Suprapubic skin (tissue), 4 donors: ENCODE measurements around the gene CCDC92B.

Source experiments
- EP300 ChIP-seq: sonication (generic); formaldehyde crosslinking; IDR thresholded peaks from one replicate; pipeline ENCODE4 v1.6.1; 2017; ENCODE audit warnings: antibody characterized with exemption
- POLR2A ChIP-seq, 2 donors: fragments of 450-650 bp; IDR thresholded peaks; one replicate each; pipeline ENCODE4 v1.6.1; 2017; ENCODE audit warnings: antibody characterized with exemption in 2 of 2, mild to moderate bottlenecking in 2 of 2, moderate library complexity in 2 of 2
- POLR2AphosphoS5 ChIP-seq, 3 donors: sonication (generic); formaldehyde crosslinking; IDR thresholded peaks; one replicate each; pipeline ENCODE4 v1.6.1; 2017; ENCODE audit warnings: antibody characterized with exemption in 3 of 3
- TF ChIP-seq, protein P1 (sequence below), 2 donors: fragments of 200-600 bp in 1 of 2; fragments of 450-650 bp in 1 of 2; sonication (generic) in 1 of 2; IDR thresholded peaks; one replicate each; pipeline ENCODE4 v1.5.1; 2016 to 2019; ENCODE audit warnings: antibody characterized with exemption in 2 of 2, mild to moderate bottlenecking in 1 of 2, moderate library complexity in 1 of 2

DNA sequence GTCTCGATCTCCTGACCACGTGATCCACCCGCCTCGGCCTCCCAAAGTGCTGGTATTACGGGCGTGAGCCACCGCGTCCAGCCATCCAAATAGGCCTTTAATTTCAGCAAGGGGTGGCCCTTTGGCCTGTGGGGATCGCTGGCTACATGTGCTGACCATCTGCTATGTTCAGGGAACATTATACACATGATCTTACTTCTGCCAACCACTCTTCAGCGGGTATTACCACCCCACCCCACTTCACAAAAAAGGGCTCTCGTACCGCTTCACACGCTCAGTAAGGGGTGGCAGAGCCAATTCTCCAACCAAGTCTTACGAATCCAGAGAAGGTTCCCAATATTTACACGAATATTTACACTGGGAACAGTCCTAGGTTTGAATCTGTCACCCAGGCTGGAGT, 11.8 kb downstream of the CCDC92B start:
- TF ChIP-seq POLR2A (IDR thresholded peaks at IDR 0.05) (no peak), POLR2AphosphoS5 (IDR thresholded peaks at IDR 0.05) (no peak), EP300 (no peak)
- TF ChIP-seq, protein P1, sequence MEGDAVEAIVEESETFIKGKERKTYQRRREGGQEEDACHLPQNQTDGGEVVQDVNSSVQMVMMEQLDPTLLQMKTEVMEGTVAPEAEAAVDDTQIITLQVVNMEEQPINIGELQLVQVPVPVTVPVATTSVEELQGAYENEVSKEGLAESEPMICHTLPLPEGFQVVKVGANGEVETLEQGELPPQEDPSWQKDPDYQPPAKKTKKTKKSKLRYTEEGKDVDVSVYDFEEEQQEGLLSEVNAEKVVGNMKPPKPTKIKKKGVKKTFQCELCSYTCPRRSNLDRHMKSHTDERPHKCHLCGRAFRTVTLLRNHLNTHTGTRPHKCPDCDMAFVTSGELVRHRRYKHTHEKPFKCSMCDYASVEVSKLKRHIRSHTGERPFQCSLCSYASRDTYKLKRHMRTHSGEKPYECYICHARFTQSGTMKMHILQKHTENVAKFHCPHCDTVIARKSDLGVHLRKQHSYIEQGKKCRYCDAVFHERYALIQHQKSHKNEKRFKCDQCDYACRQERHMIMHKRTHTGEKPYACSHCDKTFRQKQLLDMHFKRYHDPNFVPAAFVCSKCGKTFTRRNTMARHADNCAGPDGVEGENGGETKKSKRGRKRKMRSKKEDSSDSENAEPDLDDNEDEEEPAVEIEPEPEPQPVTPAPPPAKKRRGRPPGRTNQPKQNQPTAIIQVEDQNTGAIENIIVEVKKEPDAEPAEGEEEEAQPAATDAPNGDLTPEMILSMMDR (IDR thresholded peaks at IDR 0.05): no peak
